Small intestine (tissue), 7 donors: ENCODE results near the gene XAF1. TPM values are rescaled to one million over a fixed set of nuclear protein-coding genes. Genes with fewer than 3 reads are reported as not detected.
"Not testable (repeated sequence)": the region's sequence is repeated elsewhere in the genome, so short reads cannot be mapped to it uniquely, and the experiment has no call there.

Experiments used
- DNase-seq, 2 donors: peaks; one replicate each; pipeline versions ENCODE4 v3.0.0 to v3.0.0-alpha.2; 2013
- FAIRE-seq: peaks from 2 replicates; lab custom pipeline; 2012; peaks lifted over from hg19 to GRCh38; lab: Jason Lieb, UNC
- H3K27ac ChIP-seq, 3 donors: one replicate each; pipeline ENCODE4 v1.5.1; 2013; ENCODE audit warnings: low read length in 2 of 3, mild to moderate bottlenecking in 2 of 3, control low read depth in 1 of 3, inconsistent platforms in 1 of 3, low read depth in 1 of 3, moderate library complexity in 1 of 3
- H3K27me3 ChIP-seq, 3 donors: one replicate each; pipeline ENCODE4 v1.6.1; 2013; ENCODE audit warnings: low read length in 3 of 3, inconsistent platforms in 1 of 3; ENCODE audit not compliant: control insufficient read depth in 3 of 3, insufficient read depth in 3 of 3
- H3K36me3 ChIP-seq, 3 donors: one replicate each; pipeline ENCODE4 v1.6.1; 2013; ENCODE audit warnings: low read length in 3 of 3, inconsistent platforms in 1 of 3, low read depth in 1 of 3, mild to moderate bottlenecking in 1 of 3, moderate library complexity in 1 of 3; ENCODE audit not compliant: control insufficient read depth in 3 of 3, insufficient read depth in 2 of 3
- H3K4me1 ChIP-seq, 3 donors: one replicate each; pipeline ENCODE4 v1.6.1; 2013; ENCODE audit warnings: low read length in 2 of 3, inconsistent platforms in 1 of 3, low read depth in 1 of 3, mild to moderate bottlenecking in 1 of 3, moderate library complexity in 1 of 3; ENCODE audit not compliant: control insufficient read depth in 3 of 3, insufficient read depth in 2 of 3
- H3K4me3 ChIP-seq, 3 donors: one replicate each; pipeline ENCODE4 v1.5.1; 2013; ENCODE audit warnings: low read length in 3 of 3, control low read depth in 1 of 3, inconsistent platforms in 1 of 3, low read depth in 1 of 3, mild to moderate bottlenecking in 1 of 3, moderate library complexity in 1 of 3
- H3K9me3 ChIP-seq, 2 donors: one replicate each; pipeline ENCODE4 v1.6.1; 2013; ENCODE audit warnings: low read depth in 1 of 2, low read length in 1 of 2; ENCODE audit not compliant: control insufficient read depth in 2 of 2, insufficient read depth in 1 of 2
- WGBS, 3 donors: extraction: QIAGEN DNeasy Blood & Tissue Kit; methylation state at CpG; one replicate each; pipeline ENCODE4 v1.1.7; 2013; 5-methylcytosine and 5-hydroxymethylcytosine counted together
- polyA plus RNA-seq, 4 donors: library from polyadenylated mRNA; stranded (reverse) in 3 of 4; unstranded in 1 of 4; fragments of 200-250 nt in 3 of 4; fragments of 120-200 nt in 1 of 4; gene quantifications; one replicate each; pipeline versions ENCODE4 v1.2.1 to v1.2.3, GENCODE V29; 2013
- donor health status: healthy with polysubstance abuse.
- donor health status: control.
- donor health status: control.
- donor health status: Bipolar disorder and iron deficiency.
- donor health status: healthy.

XAF1 gene
- polyA plus RNA-seq, 4 donors = 7.6 to 52.7 (median 16.8) TPM

DNA sequence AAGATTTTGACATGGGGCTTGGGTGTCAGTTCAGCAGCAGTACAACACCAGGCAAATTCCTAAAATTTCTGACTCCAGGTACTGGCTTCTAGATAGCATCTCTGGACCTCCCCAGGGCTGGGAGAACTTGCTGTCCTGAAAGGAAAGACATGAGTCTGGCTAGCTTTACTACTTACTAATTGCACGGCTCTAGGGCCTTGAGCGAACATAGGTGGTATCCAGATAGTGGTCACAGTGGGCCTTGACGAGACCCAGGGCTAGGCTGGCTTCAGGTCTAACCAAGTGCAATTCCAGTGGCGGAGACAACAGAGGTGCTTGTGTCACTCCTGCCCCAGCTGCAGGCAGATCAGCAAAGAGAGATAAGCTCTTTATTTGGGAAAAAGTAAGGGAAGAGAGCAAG lies 26.3 kb upstream of the XAF1 start:
- Histone ChIP-seq H3K36me3 (no peaks in the 10 kb centered on the region), H3K4me3 (no peak overlapping the region), H3K27me3 (peaks cover 0 to 3% (median 0%) of the 10 kb centered on the region in 3 donors), H3K4me1 (no peaks in the 10 kb centered on the region), H3K27ac (no peak overlapping the region), H3K9me3 (no peaks in the 10 kb centered on the region)
- no peak for FAIRE-seq
- DNase-seq = no peak
- 66 to 86% (median 72%) methylated on average over 4 of the region's 4 CpGs for WGBS, 3 donors

DNA sequence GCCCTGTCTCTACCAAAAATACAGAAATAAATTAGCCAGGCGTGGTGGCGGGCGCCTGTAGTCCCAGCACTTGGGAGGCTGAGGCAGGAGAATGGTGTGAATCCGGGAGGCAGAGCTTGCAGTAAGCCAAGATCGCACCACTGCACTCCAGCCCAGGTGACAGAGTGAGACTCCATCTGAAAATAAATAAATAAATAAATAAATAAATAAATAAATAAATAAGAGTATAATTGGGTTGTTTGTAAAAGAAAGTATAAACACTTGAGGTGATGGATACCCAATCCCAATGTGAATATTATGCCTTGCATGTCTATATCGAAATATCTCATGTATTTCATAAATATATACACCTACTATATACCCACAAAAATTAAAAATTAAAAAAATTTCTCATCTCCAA lies 9.2 kb upstream of the XAF1 start:
- FAIRE-seq, H3K4me3 ChIP-seq, DNase-seq, H3K36me3 ChIP-seq, H3K4me1 ChIP-seq, H3K27ac ChIP-seq, H3K27me3 ChIP-seq, H3K9me3 ChIP-seq: not testable (repeated sequence)
- 89 to 93% (median 91%) methylated on average over 6 of the region's 6 CpGs for WGBS, 3 donors

DNA sequence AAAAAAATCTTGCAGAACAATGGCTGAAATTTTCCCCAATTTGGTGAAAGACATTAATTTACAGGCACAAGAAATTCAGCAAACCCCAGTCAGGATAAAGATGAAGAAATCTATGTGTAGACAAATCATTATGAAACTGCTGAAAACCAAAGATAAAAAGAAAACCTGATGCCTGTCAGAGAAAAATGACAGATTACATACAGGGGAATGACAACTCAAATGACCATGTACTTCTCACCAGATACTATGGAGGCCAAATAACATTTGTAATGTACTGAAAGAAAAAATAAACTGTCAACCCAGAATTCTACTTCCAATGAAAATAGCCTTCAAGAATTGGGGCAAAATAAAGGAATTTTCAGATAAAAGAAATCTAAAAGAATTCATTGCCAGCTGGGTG lies 7.2 kb upstream of the XAF1 start:
- Histone ChIP-seq H3K36me3 (no peaks in the 10 kb centered on the region), H3K9me3 (no peaks in the 10 kb centered on the region), H3K27me3 (peaks cover 0 to under 1% (median 0%) of the 10 kb centered on the region in 3 donors), H3K27ac (no peak overlapping the region), H3K4me1 (no peaks in the 10 kb centered on the region), H3K4me3 (no peak overlapping the region)
- DNase-seq = no peak
- FAIRE-seq = no peak

DNA sequence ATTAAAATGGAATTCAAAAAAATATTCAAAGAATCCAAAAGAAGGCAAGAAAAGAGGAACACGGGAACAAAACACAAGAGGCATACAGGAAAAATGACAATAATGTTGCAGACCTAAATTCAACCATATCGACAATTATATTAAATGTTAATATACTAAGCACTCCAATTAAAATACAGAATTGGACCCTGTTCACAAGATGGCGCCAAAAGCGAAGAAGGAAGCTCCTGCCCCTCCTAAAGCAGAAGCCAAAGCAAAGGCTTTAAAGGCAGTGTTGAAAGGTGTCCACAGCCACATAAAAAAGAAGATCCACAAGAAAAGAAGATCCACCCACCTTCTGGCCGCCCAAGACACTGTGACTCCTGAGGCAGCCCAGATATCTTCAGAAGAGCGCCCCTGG lies 6.3 kb upstream of the XAF1 start:
- Histone ChIP-seq H3K36me3 (no peaks in the 10 kb centered on the region), H3K27ac (no peak overlapping the region), H3K4me1 (no peaks in the 10 kb centered on the region), H3K9me3 (no peaks in the 10 kb centered on the region), H3K4me3 (no peak overlapping the region), H3K27me3 (no peaks in the 10 kb centered on the region)
- DNase-seq = no peak
- 80 to 87% (median 86%) methylated on average over 6 of the region's 6 CpGs for WGBS, 3 donors
- FAIRE-seq = no peak

DNA sequence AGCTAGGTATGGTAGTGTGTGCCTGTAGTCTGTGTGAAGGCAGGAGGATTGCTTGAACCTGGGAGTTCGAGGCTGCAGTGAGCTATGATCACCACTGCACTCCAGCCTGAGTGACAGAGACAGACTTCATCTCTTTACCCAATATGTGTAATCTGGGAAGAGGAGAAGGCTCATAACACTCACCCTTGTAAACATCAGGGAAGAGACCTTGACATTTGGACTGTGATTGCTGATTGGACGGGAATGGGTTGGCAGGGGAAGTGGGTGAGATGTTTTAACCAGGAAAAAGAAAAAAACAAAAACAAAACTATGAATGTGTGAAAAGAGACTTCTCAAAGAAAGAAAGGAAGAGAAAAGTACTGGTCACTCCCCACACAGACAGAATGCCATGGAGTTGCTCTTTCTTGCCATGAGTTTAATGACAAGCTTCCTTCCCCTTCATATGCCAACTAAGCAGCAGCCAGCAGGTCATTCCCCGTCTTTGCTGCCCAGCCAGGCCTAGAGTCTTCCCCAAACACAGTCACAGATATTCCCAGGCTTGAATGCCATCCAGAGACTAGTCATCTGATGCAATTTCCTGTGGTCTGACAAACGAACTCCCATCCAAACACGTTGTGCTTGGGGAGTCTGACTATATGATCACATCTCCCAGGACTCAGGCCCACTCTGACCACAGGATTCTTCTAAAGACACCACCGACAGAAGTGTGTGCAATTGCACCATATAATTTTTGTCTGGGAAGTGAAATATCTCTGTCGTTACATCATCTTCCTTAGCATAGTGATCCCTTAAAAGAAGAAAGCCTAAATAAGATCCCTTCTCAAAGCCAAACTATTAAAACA lies 3.6 kb upstream of the XAF1 start:
- no peaks in the 10 kb centered on the region for H3K36me3 ChIP-seq
- no peaks in the 10 kb centered on the region for H3K9me3 ChIP-seq
- no peak for FAIRE-seq
- H3K4me3 ChIP-seq = no peak overlapping the region
- H3K27me3 ChIP-seq = no peaks in the 10 kb centered on the region
- H3K27ac ChIP-seq = peak overlapping the region; percentile 8 to 94 (median 53)
- 44 to 60% (median 59%) methylated on average over 7 of the region's 7 CpGs for WGBS, 3 donors
- peaks cover 0 to 13% (median 0%) of the 10 kb centered on the region in 3 donors for H3K4me1 ChIP-seq
- DNase-seq = peak; percentile 5 to 10

DNA sequence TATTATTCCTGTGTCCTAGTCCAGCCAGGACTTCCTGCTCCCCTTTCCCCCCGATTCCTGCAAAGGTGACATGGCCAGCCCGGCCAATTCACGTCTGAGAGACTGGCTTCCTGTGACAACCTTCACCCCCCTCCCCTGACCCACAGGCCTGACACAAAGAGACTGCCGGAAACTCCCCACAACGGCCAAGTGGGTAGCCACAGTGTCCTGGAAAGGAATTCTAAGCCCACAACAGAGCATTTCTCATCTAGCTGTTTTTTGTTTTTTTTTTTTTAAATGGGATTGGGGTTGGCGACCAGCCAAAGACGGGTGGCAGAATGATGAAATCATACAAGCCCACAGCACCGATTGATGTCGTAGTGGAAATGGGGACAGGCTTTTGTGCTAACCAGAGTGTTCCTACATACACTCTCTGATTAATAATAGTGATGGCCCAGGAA lies 2.8 kb upstream of the XAF1 start:
- Histone ChIP-seq H3K27ac (peak overlapping the region in 2 of 3 donors; percentile 53 to 94), H3K27me3 (no peaks in the 10 kb centered on the region), H3K9me3 (no peaks in the 10 kb centered on the region), H3K4me3 (no peak overlapping the region), H3K4me1 (peaks cover 0 to 15% (median 0%) of the 10 kb centered on the region in 3 donors), H3K36me3 (peaks cover 0 to 2% (median 0%) of the 10 kb centered on the region in 3 donors)
- peak in 1 of 2 donors; percentile 11 for DNase-seq
- WGBS, 3 donors = 33 to 63% (median 53%) methylated on average over 9 of the region's 9 CpGs
- no peak for FAIRE-seq

DNA sequence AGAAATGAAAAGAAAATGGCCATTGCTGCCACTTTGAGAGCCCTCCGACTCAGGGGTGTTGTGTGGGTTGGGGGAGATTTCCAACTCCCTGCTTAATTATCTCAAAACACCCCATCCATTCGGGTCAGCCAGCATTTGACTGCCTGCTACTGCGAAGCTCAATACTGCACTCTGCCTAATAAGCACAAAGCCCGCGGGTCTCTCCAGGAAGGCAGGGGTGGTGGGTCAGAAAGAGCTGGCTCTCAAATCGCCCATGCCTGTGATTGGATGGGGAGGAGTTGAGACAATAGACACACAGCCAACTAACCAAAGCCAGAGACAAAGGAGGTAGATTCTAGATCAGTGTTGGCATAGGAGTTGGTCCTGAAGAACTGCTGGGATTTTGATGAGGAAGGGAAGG lies 2.3 kb upstream of the XAF1 start:
- peaks cover 0 to 17% (median 0%) of the 10 kb centered on the region in 3 donors for H3K4me1 ChIP-seq
- H3K27ac ChIP-seq = peak overlapping the region in 2 of 3 donors; percentile 53 to 94
- DNase-seq (no peak), FAIRE-seq (no peak)
- peaks cover 0 to 5% (median 0%) of the 10 kb centered on the region in 3 donors for H3K36me3 ChIP-seq
- H3K27me3 ChIP-seq = no peaks in the 10 kb centered on the region
- H3K9me3 ChIP-seq = no peaks in the 10 kb centered on the region
- no peak overlapping the region for H3K4me3 ChIP-seq
- WGBS, 3 donors = 72 to 91% (median 84%) methylated on average over 6 of the region's 6 CpGs

DNA sequence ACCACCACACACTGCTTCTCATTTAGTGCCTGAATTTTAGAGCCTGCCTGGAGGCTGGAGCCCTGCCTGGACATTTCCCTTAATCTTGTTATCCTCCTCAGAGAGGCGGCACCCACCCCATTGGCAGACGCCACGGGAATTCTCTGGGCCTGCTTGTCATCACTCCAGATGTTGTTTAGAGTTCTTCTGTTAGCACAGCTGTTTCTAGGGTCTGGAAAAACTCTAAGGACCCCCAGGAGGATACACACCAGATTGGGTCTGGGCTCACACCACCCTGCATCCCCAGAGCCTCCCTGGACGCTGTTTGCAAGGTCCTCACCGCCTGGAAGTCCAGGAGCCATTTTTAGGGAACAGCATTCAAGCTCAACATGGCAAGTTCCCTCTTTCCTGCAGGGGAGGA lies 565 bp upstream of the XAF1 start:
- H3K27ac ChIP-seq = peak overlapping the region; percentile 57 to 97 (median 86)
- DNase-seq (no peak), FAIRE-seq (no peak)
- H3K9me3 ChIP-seq = no peaks in the 10 kb centered on the region
- H3K4me1 ChIP-seq = peaks cover 0 to 17% (median 0%) of the 10 kb centered on the region in 3 donors
- H3K4me3 ChIP-seq = peak overlapping the region; percentile 56 to 67 (median 64)
- 59 to 85% (median 83%) methylated on average over 5 of the region's 5 CpGs for WGBS, 3 donors
- no peaks in the 10 kb centered on the region for H3K27me3 ChIP-seq
- peaks cover 0 to 18% (median 7%) of the 10 kb centered on the region in 3 donors for H3K36me3 ChIP-seq
